Dermis microvascular lymphatic vessel endothelial cell (primary cell): ENCODE data around the gene P3H2. TPM values are rescaled to one million over a fixed set of nuclear protein-coding genes. Genes with fewer than 3 reads are reported as not detected.

Source experiments
- DNase-seq, 2 donors: peaks; one replicate each; pipeline versions ENCODE4 v3.0.0 to v3.0.0-alpha.2; 2010; ENCODE audit warnings: low read depth in 2 of 2
- total RNA-seq: library from RNA; depleted of rRNA; stranded (reverse); fragments of >200 nt; gene quantifications from 2 replicates; pipeline ENCODE4 v1.2.1, GENCODE V29; 2014

The P3H2 gene
- total RNA-seq, 1 donor from 2014 or later, result 13.7 TPM

- DNase-seq, result peak; percentile 11 to 35
Observed at GRCh38 chr3:189947948-189948723, 172.6 kb downstream of the P3H2 start.

GRCh38 chr3:189947068-189947467 is 173.6 kb downstream of the P3H2 start:
- no peak for DNase-seq

- DNase-seq, result no peak
Observed at GRCh38 chr3:189945935-189946709, 174.6 kb downstream of the P3H2 start.

GRCh38 chr3:189944285-189945145 is 176.2 kb downstream of the P3H2 start:
- peak; percentile 35 to 49 for DNase-seq

- no peak for DNase-seq
Observed at GRCh38 chr3:189942948-189943347, 177.7 kb downstream of the P3H2 start.

- DNase-seq, result peak in 1 of 2 donors; percentile 59
Observed at GRCh38 chr3:189941679-189942078, 179.0 kb downstream of the P3H2 start.

GRCh38 chr3:189941125-189941524 is 179.6 kb downstream of the P3H2 start:
- DNase-seq, result no peak

GRCh38 chr3:189937302-189938127 is 183.2 kb downstream of the P3H2 start:
- peak in 1 of 2 donors; percentile 71 for DNase-seq

- DNase-seq, result no peak
Observed at GRCh38 chr3:189936201-189936945, 184.3 kb downstream of the P3H2 start.

- DNase-seq, result no peak
Observed at GRCh38 chr3:189927975-189928895, 192.5 kb downstream of the P3H2 start.

- DNase-seq, result no peak
Observed at GRCh38 chr3:189921770-189922169, 198.9 kb downstream of the P3H2 start.

- peak in 1 of 2 donors; percentile 41 for DNase-seq
Observed at GRCh38 chr3:189914799-189915198, 205.9 kb downstream of the P3H2 start.

GRCh38 chr3:189911001-189911400 is 209.7 kb downstream of the P3H2 start:
- no peak for DNase-seq

- DNase-seq, result no peak
Observed at GRCh38 chr3:189909573-189909972, 211.1 kb downstream of the P3H2 start.

GRCh38 chr3:189909139-189909538 is 211.6 kb downstream of the P3H2 start:
- no peak for DNase-seq

- DNase-seq, result peak in 1 of 2 donors; percentile 82
Observed at GRCh38 chr3:189908646-189909045, 212.1 kb downstream of the P3H2 start.

GRCh38 chr3:189907803-189908202 is 212.9 kb downstream of the P3H2 start:
- DNase-seq, result no peak
